DMS79 (cell line): ENCODE data around the gene KIF19.
A peak's percentile ranks its signal among the peaks of the same experiment; 100 is the strongest.

ENCODE experiments used
- DNase-seq: peaks from one replicate; lab custom pipeline; 2025; lab: John Stamatoyannopoulos, UW

KIF19 gene

DNA sequence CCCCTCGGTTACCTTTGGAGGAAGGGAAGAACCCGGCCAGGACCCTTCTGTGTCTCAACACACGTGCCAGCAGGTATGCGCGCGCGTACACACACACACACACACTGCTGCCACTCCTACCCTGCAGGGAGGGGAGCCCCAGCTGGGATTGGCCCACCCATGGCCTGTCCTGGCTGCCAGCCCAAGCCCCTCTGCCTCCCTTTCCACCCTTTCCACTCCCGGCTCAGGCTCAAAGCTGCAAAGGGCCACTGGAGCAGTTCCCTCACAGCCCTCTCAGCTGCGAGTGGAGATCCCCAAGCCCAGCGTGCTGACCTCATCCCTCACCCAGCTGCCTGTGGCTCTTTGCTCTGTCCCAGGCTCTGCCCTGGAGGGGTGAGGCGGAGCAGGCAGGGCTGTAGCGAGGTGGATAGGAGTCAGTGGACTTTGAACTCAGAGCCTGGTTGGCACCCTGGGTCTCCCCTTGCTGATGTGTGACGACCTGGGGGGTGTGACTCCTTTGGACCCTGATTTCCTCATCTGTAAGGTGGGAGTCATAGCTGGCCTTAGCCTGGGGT, 14.5 kb downstream of the KIF19 start:
- DNase-seq = no peak

GRCh38 chr17:74342224-74342623, 16.2 kb downstream of the KIF19 start:
- DNase-seq = no peak

DNA sequence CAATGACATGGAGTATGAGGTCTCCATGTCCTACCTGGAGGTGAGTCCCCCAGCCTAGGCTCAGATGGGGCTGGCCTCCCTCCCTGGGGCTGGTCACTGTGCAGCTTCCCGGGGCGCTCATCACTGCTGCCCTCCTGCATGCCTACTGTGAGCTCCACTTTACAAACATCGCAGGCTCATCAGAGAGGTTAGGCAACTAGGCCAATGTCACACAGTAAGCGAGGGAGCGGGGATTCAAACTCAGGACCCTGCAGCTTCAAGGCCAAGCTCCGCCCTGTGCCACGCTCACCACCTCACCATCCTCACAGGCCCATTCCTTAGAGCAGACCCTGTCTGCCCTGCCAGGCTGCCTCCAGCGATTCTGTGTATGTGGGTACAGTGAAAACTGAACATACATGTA, 17.1 kb downstream of the KIF19 start:
- DNase-seq = no peak

GRCh38 chr17:74343526-74344284, 17.7 kb downstream of the KIF19 start:
- DNase-seq = peak; percentile 68

DNA sequence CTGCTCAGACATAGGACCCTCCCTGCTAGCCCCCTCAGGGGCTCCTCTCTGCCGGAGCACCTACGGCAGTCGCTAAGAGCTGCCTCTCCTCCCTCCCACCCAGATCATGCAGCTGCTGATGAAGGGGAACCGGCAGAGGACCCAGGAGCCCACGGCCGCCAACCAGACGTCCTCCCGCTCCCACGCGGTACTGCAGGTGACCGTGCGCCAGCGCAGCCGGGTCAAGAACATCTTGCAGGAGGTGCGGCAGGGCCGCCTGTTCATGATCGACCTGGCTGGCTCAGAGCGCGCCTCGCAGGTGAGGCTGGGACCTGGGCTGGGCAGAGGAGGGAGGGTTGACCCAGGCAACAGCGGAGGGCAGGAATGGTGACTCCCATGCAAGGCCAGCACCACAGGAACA, 18.6 kb downstream of the KIF19 start:
- no peak for DNase-seq

DNA sequence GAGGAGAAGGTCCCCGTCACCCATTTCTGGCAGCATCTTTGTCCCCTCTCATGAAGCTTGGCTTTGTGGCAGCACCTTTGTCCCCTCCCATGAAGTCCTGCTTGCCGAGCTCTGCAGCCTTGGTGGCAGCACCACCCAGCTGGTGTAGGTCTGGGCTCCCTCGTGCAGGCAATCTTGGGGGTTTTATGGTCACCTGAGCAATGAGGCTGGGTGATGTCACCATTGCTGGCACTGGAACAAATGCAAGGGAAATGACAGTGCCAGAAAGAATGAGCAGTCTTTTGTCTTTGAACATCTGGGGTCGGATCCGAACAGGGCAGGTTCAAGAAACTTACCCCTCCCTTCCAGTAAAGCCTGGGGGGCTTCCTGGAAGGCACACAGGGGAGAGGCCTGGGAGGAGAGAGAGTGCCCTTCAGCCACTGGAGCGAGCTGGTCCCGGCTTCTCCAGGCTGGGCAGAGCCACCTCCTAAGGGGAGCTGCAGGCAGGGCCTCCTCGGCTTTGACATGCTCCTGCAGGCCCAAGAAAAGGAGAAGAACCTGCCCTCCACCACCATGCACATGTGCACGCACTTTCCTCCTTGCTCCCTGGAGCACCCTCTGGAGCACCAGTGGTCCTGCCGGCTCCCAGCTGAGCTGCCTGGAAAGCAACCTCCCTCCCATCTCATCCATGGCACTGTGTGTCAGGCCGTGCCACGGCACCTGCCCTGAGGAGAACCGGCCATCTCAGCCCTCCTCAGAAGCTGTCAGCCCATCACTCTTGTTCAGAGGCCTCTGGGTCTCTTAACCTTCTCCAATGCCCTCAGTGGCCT, 19.6 kb downstream of the KIF19 start:
- DNase-seq = no peak

DNA sequence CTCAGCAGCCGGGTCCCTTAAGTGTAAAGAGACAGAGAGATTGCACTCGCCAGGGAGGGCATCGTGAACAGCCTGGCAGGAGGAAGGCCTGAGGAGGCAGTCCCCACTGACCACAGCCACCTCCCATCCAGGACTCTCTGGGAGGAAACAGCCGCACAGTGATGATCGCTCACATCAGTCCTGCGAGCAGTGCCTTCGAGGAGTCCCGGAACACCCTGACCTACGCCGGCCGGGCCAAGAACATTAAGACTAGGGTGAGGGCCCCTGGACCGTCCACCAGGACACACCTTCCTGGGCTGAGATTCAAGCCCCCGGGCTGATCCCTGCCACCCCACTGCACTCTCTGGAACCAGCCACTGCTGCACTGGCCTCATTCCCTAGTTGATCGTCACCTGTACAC, 21.6 kb downstream of the KIF19 start:
- DNase-seq = no peak

DNA sequence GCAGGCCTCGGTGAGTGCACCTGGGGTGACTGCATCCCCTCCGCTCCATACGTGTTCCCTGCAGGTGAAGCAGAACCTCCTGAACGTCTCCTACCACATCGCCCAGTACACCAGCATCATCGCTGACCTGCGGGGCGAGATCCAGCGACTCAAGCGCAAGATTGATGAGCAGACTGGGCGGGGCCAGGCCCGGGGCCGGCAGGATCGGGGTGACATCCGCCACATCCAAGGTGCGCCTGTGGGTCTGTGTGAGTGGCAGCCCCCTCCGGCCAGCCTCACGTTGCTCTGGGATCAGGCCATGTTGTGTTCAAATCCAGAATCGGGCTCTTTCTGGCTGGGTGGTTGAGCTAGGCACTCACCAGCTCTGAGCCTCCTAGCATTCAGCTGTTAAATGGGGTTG, 23.1 kb downstream of the KIF19 start:
- DNase-seq = no peak

DNA sequence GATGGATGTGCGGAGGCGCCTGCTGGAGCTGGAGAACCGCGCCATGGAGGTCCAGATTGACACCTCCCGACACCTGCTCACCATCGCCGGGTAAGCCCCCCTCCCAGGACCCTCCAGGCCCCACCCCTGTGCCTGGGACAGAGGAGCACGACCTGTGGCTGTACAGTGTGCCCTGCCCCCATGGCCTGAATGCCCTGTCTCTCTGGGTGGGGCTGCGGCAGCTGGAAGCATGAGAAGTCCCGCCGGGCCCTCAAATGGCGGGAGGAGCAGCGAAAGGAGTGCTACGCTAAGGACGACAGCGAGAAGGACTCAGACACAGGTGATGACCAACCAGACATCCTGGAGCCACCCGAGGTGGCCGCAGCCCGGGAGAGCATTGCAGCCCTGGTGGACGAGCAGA, 24.5 kb downstream of the KIF19 start:
- DNase-seq = no peak

DNA sequence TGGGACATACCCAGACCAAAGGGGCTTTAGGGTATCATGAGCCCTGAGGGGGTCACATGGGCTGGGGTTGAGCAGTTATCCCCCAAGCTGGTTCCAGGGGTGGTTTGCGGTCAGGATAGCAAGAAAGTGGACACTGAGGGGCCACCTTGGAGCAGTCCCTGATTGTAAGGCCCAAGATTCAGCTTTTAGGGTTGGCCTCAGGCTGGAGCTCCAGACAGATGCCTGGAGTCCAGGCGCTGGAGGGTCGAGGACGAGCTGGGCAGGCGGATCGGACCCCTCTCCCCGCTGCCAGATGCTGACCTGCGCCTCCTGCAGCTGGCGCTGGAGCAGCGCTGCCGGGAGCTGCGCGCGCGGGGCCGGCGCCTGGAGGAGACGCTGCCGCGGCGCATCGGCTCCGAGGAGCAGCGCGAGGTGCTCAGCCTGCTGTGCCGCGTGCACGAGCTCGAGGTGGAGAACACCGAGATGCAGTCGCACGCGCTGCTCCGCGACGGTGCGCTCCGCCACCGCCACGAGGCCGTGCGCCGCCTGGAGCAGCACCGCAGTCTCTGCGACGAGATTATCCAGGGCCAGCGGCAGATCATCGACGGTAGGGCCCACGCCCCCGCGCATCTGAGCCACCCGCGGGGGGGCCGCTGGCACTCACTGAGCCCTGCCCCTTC, 25.7 kb downstream of the KIF19 start:
- no peak for DNase-seq

- DNase-seq = no peak
These were observed 27.5 kb downstream of the KIF19 start for GRCh38 chr17:74353446-74354060.

DNA sequence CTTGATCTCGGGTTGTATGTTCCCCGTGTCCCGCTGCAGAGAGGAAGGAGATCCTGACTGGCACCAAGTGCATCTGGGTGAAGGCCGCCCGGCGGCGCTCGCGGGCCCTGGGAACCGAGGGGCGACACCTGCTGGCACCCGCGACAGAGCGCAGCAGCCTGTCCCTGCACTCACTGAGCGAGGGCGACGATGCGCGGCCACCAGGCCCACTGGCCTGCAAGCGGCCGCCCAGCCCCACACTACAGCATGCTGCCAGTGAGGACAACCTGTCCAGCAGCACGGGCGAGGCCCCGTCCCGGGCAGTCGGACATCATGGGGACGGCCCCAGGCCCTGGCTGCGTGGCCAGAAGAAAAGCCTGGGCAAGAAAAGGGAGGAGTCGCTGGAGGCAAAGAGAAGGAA, 28.1 kb downstream of the KIF19 start:
- DNase-seq = no peak

DNA sequence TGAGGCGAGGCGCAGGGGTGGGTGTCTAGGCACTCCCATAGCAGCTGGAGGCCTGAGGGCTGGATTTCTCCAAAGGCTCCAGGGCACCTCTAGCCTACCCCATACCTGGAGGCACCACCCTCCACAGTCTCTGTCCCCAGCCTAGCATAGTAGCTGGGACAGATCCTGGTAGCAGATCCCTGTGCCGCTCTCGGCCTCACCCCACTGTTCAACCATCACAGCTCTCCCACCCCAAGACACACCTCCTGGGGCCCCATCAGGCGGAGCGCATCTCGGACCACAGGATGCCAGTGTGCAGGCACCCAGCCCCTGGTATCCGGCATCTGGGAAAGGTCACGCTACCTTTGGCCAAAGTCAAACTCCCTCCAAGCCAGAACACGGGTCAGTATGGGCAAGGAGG, 28.5 kb downstream of the KIF19 start:
- no peak for DNase-seq

DNA sequence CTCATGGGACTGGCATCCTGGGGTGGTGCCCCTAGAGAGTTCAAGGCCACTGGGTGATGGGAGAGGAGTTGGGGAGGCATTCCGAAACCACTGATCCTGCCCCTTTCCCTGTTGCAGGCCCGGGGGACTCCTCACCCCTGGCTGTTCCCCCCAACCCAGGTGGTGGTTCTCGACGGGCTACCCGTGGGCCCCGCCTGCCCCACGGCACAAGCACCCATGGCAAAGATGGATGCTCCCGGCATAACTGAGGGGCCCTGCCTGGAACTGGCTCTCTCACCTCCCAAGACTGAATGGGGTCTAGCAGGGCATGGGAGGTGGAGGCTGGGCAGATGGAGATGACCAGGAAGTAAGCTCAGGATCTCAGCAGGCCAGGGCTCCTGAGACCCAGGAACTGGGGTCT, 29.0 kb downstream of the KIF19 start:
- DNase-seq = no peak

GRCh38 chr17:74356646-74357465, 30.8 kb downstream of the KIF19 start:
- DNase-seq = no peak

GRCh38 chr17:74357466-74357809, 31.4 kb downstream of the KIF19 start:
- no peak for DNase-seq

- DNase-seq = no peak
These were observed 32.7 kb downstream of the KIF19 start for GRCh38 chr17:74358697-74359096.

DNA sequence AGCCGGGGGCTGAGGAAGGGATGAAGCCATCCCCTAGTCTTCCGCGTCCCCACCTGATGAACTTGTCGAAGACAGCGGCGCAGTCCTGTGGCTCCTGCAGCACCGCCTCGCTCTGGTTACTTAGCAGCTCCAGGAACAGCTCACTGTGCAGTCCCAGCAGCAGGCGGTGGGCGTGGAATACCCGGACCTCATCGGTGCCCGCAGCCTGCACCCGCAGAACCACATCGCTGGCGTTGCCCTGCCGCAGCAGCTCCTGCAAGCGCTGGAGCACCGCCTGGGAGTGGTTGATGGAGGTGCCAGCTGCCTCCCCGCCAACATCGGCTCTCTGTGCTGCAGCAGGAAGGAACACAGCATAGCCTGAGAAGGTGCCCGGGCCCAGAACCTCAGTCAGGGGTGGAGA, 33.9 kb downstream of the KIF19 start:
- DNase-seq = no peak

- no peak for DNase-seq
These were observed 34.8 kb downstream of the KIF19 start for GRCh38 chr17:74360899-74361229.

DNA sequence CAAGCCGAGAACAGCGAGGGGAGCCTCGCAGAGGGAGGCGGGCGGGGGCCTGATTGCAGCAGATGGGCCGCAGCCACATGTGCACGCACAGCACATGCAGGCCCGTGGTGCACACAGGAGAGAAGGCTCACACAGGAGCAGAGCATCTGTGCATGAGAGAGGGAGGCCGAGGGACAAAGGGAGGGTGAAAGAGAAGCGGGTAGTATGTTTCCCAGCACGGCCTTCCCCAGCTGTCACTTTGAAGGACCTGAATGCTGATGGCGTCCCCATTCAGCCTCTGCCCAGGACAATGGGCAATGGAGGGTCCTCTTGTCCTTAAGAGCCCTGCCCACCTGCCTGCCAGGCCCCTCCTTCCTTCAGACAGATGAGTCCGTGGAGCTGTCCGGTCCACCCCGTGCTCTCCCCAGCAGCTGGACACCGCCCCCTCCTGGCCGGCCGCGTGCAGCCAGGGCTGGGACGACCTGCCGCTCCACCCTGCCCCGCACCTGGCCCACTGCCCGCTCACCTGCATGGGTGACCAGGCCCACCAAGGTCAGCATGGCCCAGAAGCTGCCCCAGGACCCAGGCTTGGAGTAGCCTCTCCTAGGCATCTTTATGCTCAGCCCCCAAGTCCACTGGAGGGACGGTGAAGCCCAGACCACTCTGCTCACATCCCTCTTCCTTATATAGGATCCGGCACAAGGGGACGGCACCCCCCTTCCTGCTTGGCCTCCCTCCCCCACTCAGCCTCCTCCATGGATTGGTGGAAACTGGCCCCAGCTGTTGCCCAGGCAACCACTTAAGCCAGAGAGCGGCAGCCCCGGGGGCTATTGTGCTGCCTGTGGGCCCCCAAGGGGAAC, 35.4 kb downstream of the KIF19 start, which contains the start of gene BTBD17:
Gene BTBD17 (minus strand): TSS at position 639 of the 839 bp plus-strand sequence. CDS start 49 bp downstream, at position 590.
- DNase-seq = peak; percentile 72

GRCh38 chr17:74362069-74362405, 36.0 kb downstream of the KIF19 start:
- DNase-seq = peak; percentile 72
